Fibroblast of skin of abdomen (primary cell): ENCODE results near the gene PARM1.
"Not testable (repeated sequence)": the region's sequence is repeated elsewhere in the genome, so short reads cannot be mapped to it uniquely, and the experiment has no call there.

Experiments
- DNase-seq: peaks from one replicate; pipeline ENCODE4 v3.0.0-alpha.2; 2013

The PARM1 gene

GRCh38 chr4:74994436-74994835 is 61.5 kb downstream of the PARM1 start:
- not testable (repeated sequence) for DNase-seq

- no peak for DNase-seq
Observed at GRCh38 chr4:74996996-74997395, 64.1 kb downstream of the PARM1 start.

GRCh38 chr4:74997948-74998729 is 65.2 kb downstream of the PARM1 start:
- no peak for DNase-seq

- no peak for DNase-seq
Observed at GRCh38 chr4:74999714-75000309, 66.9 kb downstream of the PARM1 start.

- DNase-seq: no peak
Observed at GRCh38 chr4:75001871-75002270, 69.0 kb downstream of the PARM1 start.

- DNase-seq: no peak
Observed at GRCh38 chr4:75002381-75002780, 69.5 kb downstream of the PARM1 start.

- DNase-seq: no peak
Observed at GRCh38 chr4:75003979-75004378, 71.1 kb downstream of the PARM1 start.

- DNase-seq: no peak
Observed at GRCh38 chr4:75004755-75005668, 72.1 kb downstream of the PARM1 start.

GRCh38 chr4:75005727-75006126 is 72.8 kb downstream of the PARM1 start:
- DNase-seq: no peak

GRCh38 chr4:75007891-75008290 is 75.0 kb downstream of the PARM1 start:
- DNase-seq: no peak

- DNase-seq: no peak
Observed at GRCh38 chr4:75009138-75009537, 76.2 kb downstream of the PARM1 start.

- no peak for DNase-seq
Observed at GRCh38 chr4:75011131-75011795, 78.3 kb downstream of the PARM1 start.

GRCh38 chr4:75015627-75016026 is 82.7 kb downstream of the PARM1 start:
- DNase-seq: no peak

- DNase-seq: no peak
Observed at GRCh38 chr4:75016472-75016871, 83.6 kb downstream of the PARM1 start.

- DNase-seq: no peak
Observed at GRCh38 chr4:75018811-75019479, 86.0 kb downstream of the PARM1 start.

- no peak for DNase-seq
Observed at GRCh38 chr4:75025431-75025830, 92.5 kb downstream of the PARM1 start.

- DNase-seq: no peak
Observed at GRCh38 chr4:75028196-75028854, 95.4 kb downstream of the PARM1 start.

- no peak for DNase-seq
Observed at GRCh38 chr4:75030028-75030427, 97.1 kb downstream of the PARM1 start.

GRCh38 chr4:75030649-75031235 is 97.8 kb downstream of the PARM1 start:
- DNase-seq: no peak

GRCh38 chr4:75031775-75032174 is 98.9 kb downstream of the PARM1 start:
- no peak for DNase-seq

GRCh38 chr4:75034523-75034922 is 101.6 kb downstream of the PARM1 start:
- no peak for DNase-seq
